ENCODE results near the gene ITGAD. TPM values are rescaled to one million over a fixed set of nuclear protein-coding genes. Genes with fewer than 3 reads are reported as not detected.

Gene ITGAD
- total and polyA plus RNA-seq, 4 donors, result 0.04 to 3.6 (median 2.1) TPM

- WGBS, result 78% methylated on average over 28 of the region's 28 CpGs
Measured at GRCh38 chr16:31361201-31362110, 31.7 kb upstream of the ITGAD start.

More at GRCh38 chr16:31361201-31362110, 31.7 kb upstream of the ITGAD start:
- Histone ChIP-seq H3K27ac (ENCODE audit: low read depth in 1 of 2, low read length in 2 of 2) (no peak overlapping the region), H3K4me3 (ENCODE audit: low read depth in 1 of 3, low read length in 3 of 3) (no peak overlapping the region), H3K9me3 (ENCODE audit: control insufficient read depth in 4 of 4, low read length in 3 of 4) (no peaks in the 10 kb centered on the region), H3K9ac (ENCODE audit: low read depth in 1 of 2, low read length in 2 of 2) (no peak overlapping the region), H3K36me3 (ENCODE audit: control insufficient read depth in 4 of 4, insufficient read depth in 3 of 4, low read depth in 1 of 4, low read length in 3 of 4) (no peaks in the 10 kb centered on the region), H3K4me1 (ENCODE audit: control insufficient read depth in 4 of 4, insufficient read depth in 4 of 4, low read length in 3 of 4) (peaks cover 0 to 2% (median 0%) of the 10 kb centered on the region in 4 donors), H3K27me3 (ENCODE audit: control insufficient read depth in 4 of 4, insufficient read depth in 4 of 4, low read length in 3 of 4) (no peaks in the 10 kb centered on the region)
- TF ChIP-seq HNF4G (IDR thresholded peaks at IDR 0.05) (no peak), FOXA1 (IDR thresholded peaks at IDR 0.05) (no peak), FOXA2 (IDR thresholded peaks at IDR 0.05) (no peak), NR2F2 (IDR thresholded peaks at IDR 0.05) (no peak), HNF4A (conservative IDR thresholded peaks at IDR 0.05) (no peak), YY1 (IDR thresholded peaks at IDR 0.05) (no peak), RAD21 (IDR thresholded peaks at IDR 0.05) (no peak), CTCF (IDR thresholded peaks at IDR 0.05; ENCODE audit: low read depth, low read length, missing input control) (no peak), SP1 (IDR thresholded peaks at IDR 0.05) (no peak), GABPA (IDR thresholded peaks at IDR 0.05 in 1 of 2, conservative IDR thresholded peaks at IDR 0.05 in 1 of 2) (no peak), REST (IDR thresholded peaks at IDR 0.05) (no peak)
- TF ChIP-seq, protein P1, sequence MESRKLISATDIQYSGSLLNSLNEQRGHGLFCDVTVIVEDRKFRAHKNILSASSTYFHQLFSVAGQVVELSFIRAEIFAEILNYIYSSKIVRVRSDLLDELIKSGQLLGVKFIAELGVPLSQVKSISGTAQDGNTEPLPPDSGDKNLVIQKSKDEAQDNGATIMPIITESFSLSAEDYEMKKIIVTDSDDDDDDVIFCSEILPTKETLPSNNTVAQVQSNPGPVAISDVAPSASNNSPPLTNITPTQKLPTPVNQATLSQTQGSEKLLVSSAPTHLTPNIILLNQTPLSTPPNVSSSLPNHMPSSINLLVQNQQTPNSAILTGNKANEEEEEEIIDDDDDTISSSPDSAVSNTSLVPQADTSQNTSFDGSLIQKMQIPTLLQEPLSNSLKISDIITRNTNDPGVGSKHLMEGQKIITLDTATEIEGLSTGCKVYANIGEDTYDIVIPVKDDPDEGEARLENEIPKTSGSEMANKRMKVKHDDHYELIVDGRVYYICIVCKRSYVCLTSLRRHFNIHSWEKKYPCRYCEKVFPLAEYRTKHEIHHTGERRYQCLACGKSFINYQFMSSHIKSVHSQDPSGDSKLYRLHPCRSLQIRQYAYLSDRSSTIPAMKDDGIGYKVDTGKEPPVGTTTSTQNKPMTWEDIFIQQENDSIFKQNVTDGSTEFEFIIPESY (IDR thresholded peaks at IDR 0.05), result no peak
- TF ChIP-seq, protein P2, sequence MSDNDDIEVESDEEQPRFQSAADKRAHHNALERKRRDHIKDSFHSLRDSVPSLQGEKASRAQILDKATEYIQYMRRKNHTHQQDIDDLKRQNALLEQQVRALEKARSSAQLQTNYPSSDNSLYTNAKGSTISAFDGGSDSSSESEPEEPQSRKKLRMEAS (IDR thresholded peaks at IDR 0.05), result no peak
- DNase-seq (ENCODE audit: low spot score), result no peak
